ENCODE results near the gene TBX20.
"Not testable (repeated sequence)": the region's sequence is repeated elsewhere in the genome, so short reads cannot be mapped to it uniquely, and the experiment has no call there.

TBX20 gene

DNA sequence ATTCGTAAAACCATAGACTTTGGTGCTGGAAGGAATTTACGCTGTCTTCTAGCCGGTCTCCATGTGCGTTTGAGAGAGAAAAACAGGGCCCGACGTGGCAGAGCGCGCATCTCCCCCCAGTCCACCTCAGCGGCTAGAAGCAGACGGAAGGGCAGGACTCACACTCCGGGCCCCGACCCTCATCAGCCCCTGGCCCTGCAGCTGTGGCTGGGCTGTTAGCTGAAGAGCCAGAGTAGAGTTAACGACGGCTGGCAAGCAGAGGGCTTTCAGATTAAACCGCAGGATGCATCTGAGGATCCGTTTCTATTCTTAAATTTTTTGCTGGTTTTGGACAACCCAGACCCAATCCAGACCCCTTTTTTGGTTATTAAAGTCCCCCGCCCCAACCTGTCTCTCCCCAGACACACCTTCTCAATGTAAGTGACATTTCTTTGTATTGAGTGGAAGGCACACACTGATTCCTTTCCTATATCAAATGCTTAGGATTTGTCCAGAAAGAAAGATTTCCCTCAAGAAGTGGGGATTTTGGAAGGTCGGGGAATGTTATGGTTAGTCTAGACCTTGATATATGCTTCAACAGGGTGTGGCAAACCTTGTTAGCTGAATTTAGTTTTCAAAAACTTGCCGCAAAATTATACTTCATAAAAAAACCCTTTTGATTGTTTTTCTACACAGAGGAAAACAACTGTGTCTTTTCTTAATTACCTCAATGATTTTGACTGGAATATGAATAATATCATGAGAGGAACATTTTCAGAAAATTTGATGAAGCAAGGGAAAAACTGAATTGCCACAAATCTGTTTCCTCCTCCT lies 1.7 kb upstream of the TBX20 start:
- no peak for DNase-seq

DNA sequence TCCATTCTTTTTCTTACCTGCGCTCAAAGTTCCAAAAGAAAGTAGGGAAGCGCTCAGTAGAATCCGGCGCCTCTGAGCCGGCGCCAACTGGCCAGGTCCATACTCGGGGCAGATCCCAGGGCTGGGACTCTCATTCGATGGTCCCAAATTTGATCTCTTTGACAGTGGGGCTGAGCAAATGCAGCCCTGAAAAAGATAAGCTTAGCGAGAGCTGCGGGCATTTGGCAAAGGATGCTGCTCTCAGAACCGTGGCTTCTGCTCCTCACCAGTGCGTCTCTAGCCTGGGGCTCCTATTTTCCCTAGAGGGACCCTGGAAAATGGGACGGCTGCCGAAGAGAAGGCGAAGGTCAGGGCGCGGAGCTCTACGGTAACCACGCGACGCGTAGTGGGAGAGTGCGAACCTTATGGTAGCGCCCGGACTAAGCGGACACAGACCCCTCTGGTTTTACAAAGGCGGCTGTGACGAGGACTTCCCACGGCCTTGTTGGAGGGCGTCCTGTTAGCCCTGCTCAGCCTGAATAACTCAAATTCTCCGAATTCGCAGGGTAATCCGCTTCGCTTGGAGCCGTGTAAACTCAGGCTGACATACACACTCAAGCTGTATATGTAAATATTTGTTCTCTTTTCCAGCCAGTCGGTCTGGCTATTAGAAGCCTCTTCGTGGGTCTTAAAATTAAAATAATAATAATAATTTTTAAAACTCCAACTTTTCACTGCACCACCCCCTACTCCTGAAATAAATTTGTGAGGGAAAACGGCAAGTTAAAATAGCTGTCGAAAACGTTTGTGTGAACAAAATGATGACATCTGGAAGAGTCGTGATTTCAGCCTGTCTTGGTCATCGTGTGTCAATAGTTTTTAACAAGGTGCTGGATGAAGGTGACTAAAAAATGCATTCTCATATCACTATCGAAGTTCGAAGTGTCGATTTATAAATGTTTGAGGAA lies 869 bp upstream of the TBX20 start:
- DNase-seq, result no peak

DNA sequence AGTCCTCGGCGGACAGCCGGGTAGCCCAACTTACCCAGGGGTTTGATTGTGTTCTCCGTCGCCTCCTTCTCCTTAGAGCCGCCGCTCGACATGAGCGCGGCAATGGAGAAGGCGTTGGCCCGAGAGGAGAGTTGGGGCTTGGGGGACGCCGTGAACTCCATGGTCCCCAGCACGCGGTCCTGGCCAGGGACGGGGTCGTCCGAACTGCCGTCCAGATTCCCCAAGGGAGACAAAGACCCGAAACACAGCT lies 515 bp downstream of the TBX20 start:
- no peak for DNase-seq

DNA sequence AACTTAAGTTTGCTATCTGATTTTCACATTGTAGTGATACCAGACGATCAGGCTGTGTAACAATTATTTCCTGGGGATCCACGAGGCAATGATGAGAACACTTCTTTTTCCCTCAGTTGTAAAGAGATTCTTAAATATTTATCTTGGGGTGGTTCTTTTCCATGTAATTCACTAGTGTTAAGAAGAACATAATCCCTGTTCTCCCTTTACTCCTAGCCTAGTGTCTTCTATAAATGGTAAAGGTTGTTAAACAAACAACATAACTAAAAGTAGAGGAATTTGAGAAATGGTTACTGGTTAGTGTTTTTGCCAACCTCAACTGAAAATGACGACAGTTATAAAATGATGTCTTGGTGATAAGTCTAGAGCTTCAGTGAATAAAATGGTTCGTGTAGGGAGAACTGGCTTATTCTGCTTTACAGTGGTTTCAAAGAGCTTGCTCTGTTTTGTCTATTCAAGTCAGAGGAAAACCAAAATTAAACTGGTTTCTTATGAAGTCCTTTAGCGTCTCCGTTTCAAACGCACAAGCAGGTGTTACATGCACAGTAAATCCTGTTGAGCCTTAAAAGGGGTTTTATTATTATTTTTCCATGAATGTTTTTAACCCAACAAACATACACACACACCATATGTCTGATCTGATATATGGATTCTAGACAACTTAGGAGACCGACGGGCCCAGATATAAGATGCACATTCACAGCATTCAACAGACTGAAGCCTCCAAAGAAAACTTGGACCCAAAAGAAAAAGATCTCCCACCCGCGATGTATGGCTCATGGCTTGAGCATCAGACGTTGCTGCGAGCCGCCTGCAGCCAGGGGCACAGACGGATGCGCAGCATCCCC lies 1.1 kb downstream of the TBX20 start:
- no peak for DNase-seq

DNA sequence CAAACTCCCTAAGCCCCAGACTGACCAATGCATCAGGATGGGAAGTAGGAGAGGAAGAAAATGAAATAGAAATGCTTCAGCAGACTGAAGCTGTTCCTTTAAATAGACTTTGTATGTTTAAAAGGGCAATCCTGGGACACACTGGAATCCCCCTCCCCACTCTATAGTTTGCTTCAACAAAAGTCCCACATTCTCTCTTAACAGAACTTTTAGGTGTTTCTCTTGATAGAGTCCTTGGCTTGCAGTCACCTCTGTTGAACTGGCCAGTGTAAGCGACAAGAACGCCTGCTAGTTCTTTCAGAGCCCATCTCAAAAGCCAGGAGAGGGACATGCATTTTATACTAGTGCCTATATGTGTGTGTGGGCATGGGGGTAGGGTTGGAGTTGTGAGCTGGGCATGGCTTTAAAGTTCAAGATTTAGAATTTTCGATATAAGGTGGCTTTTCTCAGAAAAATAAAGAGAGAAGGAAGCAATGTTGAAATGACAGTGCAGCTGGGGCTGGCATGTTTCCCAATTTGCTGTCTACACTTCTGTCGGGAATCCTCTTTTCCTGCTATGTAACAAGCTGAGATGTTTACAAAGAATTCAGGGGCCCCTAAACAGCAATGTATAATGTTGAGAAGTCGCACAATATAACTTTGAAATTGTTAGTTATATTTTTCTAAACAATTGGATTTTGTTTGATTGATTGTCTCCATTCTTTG lies 2.1 kb downstream of the TBX20 start:
- DNase-seq, result no peak

DNA sequence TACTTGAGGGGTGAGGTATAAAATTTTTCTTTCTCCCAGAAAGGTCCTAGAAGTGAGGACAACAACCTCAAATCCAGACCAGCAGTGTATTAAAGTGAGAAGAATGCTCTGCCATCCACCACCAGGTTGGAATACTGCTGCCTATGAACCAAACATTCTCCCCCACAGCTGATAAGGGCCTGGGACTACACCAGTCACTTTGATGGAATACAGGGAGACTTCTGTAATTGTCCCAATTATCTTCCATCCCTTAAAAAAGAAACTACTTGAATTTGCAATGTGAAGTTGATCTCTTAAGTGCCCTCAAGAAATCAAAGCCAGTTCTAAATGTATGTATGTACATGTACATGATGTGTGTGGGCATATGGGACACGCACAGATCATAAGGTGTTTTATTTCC lies 3.0 kb downstream of the TBX20 start:
- DNase-seq, result no peak

DNA sequence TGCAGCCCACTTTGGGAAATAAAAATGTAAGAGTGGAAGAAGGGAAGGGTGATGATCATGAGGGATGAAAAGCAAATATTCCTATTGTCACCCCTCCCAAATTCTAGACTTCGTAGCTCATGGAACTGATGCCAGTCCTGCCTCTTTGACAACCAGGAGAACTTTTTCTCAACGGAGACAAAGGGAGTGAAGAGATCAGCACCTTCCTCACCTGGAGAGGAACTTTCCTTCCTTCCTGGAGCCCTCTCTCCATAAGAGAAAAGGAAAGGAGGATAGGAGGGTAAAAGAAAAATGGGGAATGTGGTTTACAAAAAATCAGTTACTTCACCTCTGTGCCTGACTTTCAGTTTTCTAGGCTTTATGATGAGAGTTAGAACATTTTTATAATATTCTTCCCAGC lies 3.4 kb downstream of the TBX20 start:
- no peak for DNase-seq

DNA sequence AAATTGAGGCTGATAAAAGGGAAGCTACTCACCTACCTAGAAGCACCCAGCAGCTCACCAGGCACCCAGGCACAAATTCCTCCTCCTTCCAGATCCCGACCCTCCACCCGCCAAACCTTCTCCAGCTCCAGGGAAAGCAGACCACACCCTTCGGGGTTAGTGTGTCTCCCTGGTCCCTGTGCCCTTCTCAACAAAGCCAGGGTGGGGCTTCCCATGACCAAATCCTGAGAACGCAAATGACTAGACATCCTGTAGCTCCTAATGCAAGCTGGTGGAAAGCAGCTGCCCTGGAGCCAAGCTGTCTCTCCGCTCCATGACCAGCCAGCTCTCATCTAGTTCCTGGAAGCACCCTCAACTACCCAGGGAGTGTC lies 4.4 kb downstream of the TBX20 start:
- no peak for DNase-seq

DNA sequence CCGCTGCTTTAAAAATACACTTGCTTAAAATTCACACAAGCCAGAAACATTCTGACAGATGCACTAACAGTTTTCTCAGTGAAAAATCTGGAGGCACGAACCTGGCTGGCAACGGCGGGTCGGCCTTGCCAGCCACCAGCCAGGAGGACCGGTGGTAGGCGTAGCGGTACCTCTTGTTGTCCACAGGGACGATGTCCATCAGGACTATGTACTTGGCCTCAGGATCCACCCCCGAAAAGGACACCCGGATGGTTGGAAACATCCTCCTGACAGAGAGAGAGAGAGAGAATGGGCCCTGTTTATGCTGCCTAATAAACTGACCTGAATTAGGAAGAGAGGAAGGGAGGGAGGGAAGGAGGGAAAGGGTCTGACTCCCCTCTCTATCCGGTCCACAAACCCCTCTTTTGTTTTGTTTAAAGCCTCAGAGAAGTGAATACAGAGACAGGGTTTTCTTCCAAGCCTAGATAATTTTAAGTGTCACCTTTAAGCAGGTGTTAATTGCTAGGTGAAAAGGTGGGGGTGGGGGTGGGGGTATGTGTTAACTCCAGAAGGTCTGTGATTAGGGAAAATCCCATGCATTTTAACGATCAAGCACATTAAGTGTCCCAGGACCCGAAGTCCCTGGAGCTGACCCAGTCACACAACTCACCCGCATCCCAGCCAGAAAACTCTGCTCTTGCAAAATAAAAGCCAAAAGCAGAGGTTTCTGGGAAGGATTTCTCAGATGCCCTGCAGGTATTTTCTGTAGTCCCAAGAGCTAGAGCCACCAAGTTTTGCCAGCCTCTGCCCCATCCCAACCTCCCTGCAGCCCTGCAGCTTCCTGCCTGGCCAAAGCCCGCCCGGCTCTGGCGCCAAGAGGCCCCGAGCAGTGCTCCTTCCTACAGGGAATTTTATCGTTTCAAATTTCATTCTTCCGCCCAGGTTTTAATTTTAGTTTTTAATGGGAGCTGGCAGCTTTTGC lies 5.0 kb downstream of the TBX20 start:
- no peak for DNase-seq

DNA sequence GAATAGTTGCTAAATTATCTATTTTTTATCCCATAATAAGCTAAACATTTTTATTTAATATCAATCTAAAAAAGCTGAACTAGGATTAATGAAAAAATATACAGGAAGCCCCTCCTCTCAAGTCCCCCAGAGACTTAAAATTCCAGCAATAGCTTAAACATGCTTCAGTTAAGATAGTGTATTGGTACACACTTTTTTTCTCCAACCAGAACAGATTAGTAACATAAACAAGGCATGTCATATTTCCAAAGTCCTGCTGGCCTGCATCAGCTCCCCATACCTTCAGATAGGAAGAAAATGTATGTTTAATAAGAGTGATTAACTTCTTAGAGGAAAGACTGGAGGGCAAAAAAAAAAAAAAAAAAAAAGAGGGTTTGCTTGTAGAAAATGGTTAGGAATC lies 7.1 kb downstream of the TBX20 start:
- DNase-seq, result no peak

DNA sequence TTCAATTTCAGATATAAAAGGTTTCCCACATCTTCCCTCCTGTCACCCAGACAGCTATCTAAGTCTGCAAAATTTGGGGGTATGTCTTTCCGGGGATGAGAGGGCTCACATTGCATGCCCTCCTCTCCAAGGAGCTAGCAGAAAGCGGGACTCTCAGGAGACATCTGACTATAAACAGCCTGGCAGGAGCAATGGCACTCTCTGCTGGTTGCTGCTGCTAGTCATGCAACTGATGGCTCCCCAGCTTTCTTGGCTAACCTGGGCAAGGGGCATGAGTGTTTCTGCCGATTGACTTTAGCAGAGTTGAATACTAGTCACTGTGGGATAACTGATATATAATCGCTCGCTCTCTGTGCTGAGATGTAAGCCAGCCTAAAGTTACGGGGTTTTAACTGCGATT lies 12.0 kb downstream of the TBX20 start:
- DNase-seq, result no peak

DNA sequence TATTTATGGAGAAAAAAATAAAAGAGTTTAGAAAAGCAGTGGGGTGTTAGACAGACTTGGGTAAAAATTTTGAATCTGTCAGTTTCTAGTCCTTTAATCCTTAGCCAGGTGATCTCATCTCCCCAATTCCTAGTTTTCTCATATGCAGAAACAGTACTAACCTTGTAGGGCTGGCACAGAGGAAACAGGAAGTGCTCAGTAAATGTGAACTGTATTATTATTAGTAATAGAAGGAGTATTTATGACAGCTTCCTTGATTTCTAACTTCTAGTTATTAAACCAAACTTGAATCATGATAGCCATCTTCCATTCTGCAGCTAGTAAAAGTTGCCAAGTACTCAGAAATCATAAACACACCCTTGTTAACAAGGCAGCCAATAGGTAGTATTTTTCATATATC lies 12.5 kb downstream of the TBX20 start:
- no peak for DNase-seq

DNA sequence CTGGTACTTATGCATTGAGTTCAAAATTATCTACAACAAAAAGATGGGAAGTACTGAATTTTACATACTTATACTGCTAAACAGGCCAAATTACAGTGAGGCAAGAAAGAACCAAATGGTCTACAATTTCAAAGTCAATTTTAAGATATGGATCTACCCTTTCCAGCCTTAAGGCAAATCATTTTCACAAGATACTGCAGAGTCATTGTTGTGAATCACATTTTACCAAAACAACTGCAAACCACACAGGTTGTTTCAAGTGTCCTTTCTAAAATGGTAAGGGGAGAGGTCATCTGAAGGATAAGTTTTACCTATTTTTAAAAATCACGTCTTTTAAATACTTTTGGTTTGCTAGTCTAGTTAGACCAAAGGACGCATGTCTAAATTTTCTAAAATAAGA lies 12.9 kb downstream of the TBX20 start:
- not testable (repeated sequence) for DNase-seq

DNA sequence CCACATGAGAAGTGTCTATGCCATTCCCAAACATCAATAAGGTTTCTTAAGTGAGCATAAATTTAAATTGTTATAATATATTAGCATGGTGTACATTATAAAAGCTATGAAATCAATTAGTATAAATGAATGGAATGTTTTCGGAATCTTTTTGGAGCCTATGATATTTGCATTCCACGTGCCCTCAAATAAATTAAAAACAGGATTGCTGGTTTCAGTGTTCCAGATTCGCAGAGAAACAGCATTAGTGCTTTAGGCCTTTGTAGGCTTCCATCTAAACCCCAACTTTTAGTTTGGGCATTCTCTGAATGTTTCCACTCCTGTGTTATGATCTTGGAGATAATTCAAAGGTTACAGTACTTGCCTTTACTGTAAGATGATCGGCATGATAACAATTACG lies 15.4 kb downstream of the TBX20 start:
- not testable (repeated sequence) for DNase-seq

DNA sequence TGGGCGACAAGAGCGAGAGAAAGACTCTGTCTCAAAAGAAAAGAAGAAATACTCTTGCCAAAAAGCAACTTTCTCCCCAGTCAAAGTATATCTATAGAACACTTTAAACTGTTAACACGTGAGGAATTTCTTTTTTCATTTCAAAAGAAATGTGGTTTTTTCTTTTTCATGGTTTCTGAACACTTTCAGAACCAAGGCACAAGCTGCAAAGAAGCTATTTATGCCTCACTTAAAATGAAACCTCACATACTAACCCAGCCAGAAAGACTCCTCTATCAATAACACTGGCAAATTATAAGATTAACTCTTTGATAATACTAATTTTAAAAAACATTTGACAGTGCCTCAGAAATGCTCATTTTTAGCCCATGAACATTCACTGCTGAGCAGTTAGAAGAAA lies 20.9 kb downstream of the TBX20 start:
- no peak for DNase-seq

DNA sequence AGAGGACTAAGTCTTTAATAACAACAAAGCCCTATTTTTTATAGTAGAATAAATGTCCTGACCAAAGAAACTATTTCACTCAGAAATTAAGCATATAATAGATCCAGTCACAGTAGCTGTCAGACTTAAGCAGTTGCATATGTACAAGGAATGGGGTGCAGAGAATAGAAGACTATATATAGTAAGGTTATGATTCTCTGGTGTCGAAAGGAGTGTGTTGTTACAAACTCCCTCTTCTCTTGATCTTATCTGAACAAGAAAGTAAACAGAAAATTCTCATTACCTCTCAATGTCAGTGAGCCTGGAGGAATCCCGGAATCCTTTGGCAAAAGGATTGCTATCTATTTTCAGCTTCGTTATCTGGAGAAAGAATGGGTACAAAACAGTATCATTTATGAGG lies 22.7 kb downstream of the TBX20 start:
- DNase-seq, result not testable (repeated sequence)

DNA sequence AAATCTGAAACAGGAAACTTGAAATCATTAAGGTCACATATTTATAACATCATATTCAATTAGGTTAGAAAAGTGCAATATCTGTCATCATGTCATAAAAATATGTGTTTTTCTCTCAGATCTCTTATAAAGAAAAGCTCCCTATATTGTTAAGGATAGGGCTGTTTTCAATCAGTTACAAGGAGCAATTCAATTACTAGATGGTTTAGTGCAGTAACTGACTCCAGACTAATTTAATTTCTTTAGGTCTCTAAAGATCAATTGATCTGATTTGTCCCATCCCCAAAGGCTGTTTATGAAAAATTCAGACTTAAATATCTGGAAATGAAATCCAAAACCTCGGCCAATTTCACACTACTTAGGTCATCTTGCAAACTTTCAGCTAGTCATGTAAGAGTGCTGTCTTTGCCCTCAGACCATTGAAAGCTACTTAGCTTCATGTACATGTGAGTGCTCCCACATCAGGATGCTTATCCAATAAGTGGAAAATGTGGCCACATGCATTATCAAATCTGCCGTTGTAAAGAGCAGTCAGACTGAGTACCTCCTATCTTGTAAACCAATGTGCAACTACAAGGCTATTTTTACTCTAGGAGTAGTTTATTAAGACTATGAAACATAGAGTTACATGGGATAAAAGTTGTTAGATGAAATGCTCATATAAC lies 24.7 kb downstream of the TBX20 start:
- not testable (repeated sequence) for DNase-seq

DNA sequence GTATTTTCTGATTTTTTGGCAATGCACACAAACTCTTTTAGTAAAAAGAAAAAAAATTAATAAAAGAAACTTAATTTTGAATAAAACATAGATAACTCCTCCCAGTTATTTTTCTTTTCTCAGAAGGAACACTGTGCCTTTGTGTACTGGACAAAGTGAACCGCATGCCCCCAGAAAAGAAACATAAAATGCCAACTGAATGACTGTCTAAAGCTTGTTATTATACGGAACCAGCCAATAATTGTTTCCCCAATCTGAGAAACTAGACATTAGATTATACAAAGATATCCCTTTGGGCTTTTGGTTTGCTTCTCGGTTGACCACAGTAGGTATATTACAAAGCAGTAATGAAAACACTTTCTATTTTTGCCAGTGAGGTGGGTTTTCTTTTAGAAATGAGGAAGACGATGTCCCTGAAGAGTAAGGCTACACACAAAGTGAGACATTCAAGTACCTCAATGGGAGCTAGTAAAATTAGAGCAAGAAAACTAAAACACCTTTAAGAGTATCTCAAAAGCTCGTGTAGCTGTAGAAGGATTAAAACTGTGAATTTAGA lies 25.3 kb downstream of the TBX20 start:
- not testable (repeated sequence) for DNase-seq

DNA sequence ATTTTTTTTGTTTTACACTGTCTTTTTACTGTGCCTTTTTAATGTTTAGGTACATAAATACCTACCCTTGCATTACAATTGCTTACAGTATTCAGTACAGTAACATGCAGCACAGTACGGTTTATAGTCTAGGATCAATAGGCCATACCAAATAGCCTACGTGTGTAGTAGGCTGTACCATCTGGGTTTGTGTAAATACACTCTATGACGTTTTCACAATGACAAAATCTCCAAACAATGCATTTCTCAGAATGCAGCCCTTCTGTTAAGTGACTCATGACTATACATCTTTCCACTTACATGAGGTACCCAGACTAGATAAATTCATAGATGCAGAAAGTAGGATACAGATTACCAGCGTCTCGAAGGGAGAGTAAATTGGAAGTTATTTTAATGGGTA lies 26.5 kb downstream of the TBX20 start:
- not testable (repeated sequence) for DNase-seq

DNA sequence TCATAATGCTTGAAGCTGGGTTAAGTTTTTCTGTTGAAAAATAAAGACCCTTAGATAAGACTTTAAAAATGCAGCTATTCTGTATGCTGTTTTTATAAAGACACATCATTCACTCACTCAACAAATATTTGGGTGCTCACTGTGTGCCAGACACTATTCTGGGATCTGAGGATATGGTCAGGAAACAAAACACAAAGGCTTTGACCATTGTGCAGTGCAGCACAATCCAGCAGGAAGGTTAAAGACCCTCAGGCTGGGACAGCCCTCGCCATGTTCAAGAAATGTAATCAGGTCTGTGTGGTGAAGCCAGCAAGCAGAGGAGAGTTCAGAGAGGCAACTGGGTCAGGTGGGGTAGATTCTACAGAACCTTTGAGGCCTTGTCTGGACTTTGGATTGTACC lies 31.5 kb downstream of the TBX20 start:
- DNase-seq, result not testable (repeated sequence)

DNA sequence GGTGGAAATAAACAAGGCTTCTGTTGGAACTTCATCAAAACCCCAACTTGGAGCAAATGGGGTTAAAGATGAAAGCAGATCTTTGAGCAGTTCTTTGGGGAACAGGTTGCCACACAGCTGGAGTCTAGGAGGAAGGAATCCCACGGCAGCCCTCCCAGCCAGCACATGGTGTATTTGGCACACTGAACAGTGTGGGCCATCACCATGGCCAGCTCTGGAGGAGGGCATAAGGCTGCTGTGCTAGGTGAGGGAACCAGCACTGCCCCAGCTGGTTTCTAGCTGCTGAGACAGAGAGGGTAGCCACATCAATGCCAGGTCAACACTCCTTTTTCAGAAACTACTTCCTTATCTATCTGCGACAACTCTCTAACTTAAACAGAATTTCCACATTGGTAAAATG lies 33.7 kb downstream of the TBX20 start:
- not testable (repeated sequence) for DNase-seq

Data from activated naive CD4-positive, alpha-beta T cell treated with anti-CD3 and anti-CD28 coated beads, Interleukin-2, amount 50 U/mL, for 16 hours (primary cell).